Natural killer cell (primary cell): ENCODE measurements around the gene SUN3. TPM values are rescaled to one million over a fixed set of nuclear protein-coding genes. Genes with fewer than 3 reads are reported as not detected.

Source experiments
- ATAC-seq, 3 donors: fragments of 150-1000 bp in 2 of 3; fragments of 200-7000 bp in 1 of 3; cut with Tn5 transposase; 1 replicate in 1 of 3; 2 replicates in 2 of 3; pipeline ENCODE4 v1.10.0; 2021; ENCODE audit warnings: mild to moderate bottlenecking in 2 of 3, moderate library complexity in 2 of 3
- DNase-seq, 2 donors: peaks; one replicate each; pipeline versions ENCODE4 v3.0.0 to v3.0.0-alpha.2; 2013 to 2021; ENCODE audit warnings: mixed read lengths in 1 of 2
- H3K27ac ChIP-seq: one replicate; pipeline ENCODE4 v1.5.1; 2013; ENCODE audit warnings: mild to moderate bottlenecking, low read length
- H3K27me3 ChIP-seq: one replicate; pipeline ENCODE4 v1.6.1; 2013; ENCODE audit warnings: low read length; ENCODE audit not compliant: control insufficient read depth, insufficient read depth
- H3K36me3 ChIP-seq: one replicate; pipeline ENCODE4 v1.6.1; 2013; ENCODE audit warnings: low read length; ENCODE audit not compliant: control insufficient read depth, insufficient read depth
- H3K4me1 ChIP-seq: one replicate; pipeline ENCODE4 v1.6.1; 2013; ENCODE audit warnings: low read length; ENCODE audit not compliant: control insufficient read depth, insufficient read depth
- H3K4me3 ChIP-seq: one replicate; pipeline ENCODE4 v1.5.1; 2013; ENCODE audit warnings: low read length
- H3K9me3 ChIP-seq: one replicate; pipeline ENCODE4 v1.6.1; 2013; ENCODE audit warnings: low read length; ENCODE audit not compliant: control insufficient read depth, insufficient read depth
- H3K27ac Mint-ChIP-seq, 2 donors: one replicate each; pipeline ENCODE4 v1.8.0; 2022; ENCODE audit warnings: mild to moderate bottlenecking in 2 of 2, mixed read lengths in 2 of 2, moderate library complexity in 1 of 2
- H3K27me3 Mint-ChIP-seq, 2 donors: one replicate each; pipeline ENCODE4 v1.8.0; 2022; ENCODE audit warnings: low read depth in 2 of 2, mixed read lengths in 2 of 2
- H3K36me3 Mint-ChIP-seq: one replicate; pipeline ENCODE4 v1.8.0; 2022; ENCODE audit warnings: mixed read lengths
- H3K4me1 Mint-ChIP-seq, 2 donors: one replicate each; pipeline ENCODE4 v1.8.0; 2022; ENCODE audit warnings: mixed read lengths in 2 of 2
- H3K4me3 Mint-ChIP-seq: one replicate; pipeline ENCODE4 v1.8.0; 2022; ENCODE audit warnings: mild to moderate bottlenecking, moderate library complexity, mixed read lengths
- H3K9me3 Mint-ChIP-seq, 2 donors: one replicate each; pipeline ENCODE4 v1.8.0; 2022; ENCODE audit warnings: mixed read lengths in 2 of 2
- CTCF ChIP-seq: fragments of 200-600 bp; IDR thresholded peaks from one replicate; pipeline ENCODE4 v1.8.0; 2022; ENCODE audit warnings: antibody characterized with exemption
- WGBS: methylation state at CpG from one replicate; pipeline ENCODE4 v1.1.7; 2013; ENCODE audit warnings: missing lambda C conversion rate; ENCODE audit not compliant: insufficient coverage; 5-methylcytosine and 5-hydroxymethylcytosine counted together
- intact Hi-C: fragments of 100-400 bp; cut with micrococcal nuclease; formaldehyde crosslinking; loops from one replicate; pipeline ENCODE4 v1.14.2; 2022
- total RNA-seq, 4 donors: library from RNA; stranded (reverse); fragments of 120-200 nt in 1 of 4; gene quantifications; one replicate each; pipeline versions ENCODE4 v1.2.3 to v1.2.4, GENCODE V29; 2013 to 2022

Gene SUN3
- total RNA-seq, 3 donors from 2014 or later (not counting 1 experiment from before 2014, with no cell fraction given) = 1.3 TPM; not detected in 2

- intact Hi-C loops = no loop called here
- Histone ChIP-seq H3K4me3 (no peak overlapping the region), H3K27ac (no peak overlapping the region), H3K27me3 (no peaks in the 10 kb centered on the region), H3K9me3 (no peaks in the 10 kb centered on the region), H3K4me1 (no peaks in the 10 kb centered on the region), H3K36me3 (no peaks in the 10 kb centered on the region)
- Mint-ChIP-seq H3K4me1 (no peaks in the 10 kb centered on the region), H3K27ac (no peak overlapping the region), H3K27me3 (no peaks in the 10 kb centered on the region), H3K4me3 (no peak overlapping the region), H3K36me3 (no peaks in the 10 kb centered on the region), H3K9me3 (no peaks in the 10 kb centered on the region)
- no peak for ATAC-seq
- TF ChIP-seq CTCF = no peak
- 99% methylated on average over 7 of the region's 7 CpGs for WGBS
- DNase-seq = no peak
Observed at GRCh38 chr7:47947355-47947749, 81.6 kb downstream of the SUN3 start.

GRCh38 chr7:47946581-47947354 lies 82.1 kb downstream of the SUN3 start:
- no peaks in the 10 kb centered on the region for H3K27me3 ChIP-seq
- intact Hi-C loops = no loop called here
- no peaks in the 10 kb centered on the region for H3K9me3 Mint-ChIP-seq
- DNase-seq = no peak
- H3K4me1 ChIP-seq = no peaks in the 10 kb centered on the region
- H3K36me3 ChIP-seq = no peaks in the 10 kb centered on the region
- H3K4me3 Mint-ChIP-seq = no peak overlapping the region
- H3K9me3 ChIP-seq = no peaks in the 10 kb centered on the region
- H3K36me3 Mint-ChIP-seq = no peaks in the 10 kb centered on the region
- ATAC-seq = peak in 1 of 3 donors; percentile 37
- TF ChIP-seq CTCF = no peak
- no peak overlapping the region for H3K27ac Mint-ChIP-seq
- H3K4me1 Mint-ChIP-seq = no peaks in the 10 kb centered on the region
- H3K4me3 ChIP-seq = no peak overlapping the region
- 92% methylated on average over 7 of the region's 7 CpGs for WGBS
- no peak overlapping the region for H3K27ac ChIP-seq
- H3K27me3 Mint-ChIP-seq = no peaks in the 10 kb centered on the region

- Mint-ChIP-seq H3K4me1 (no peaks in the 10 kb centered on the region), H3K27me3 (no peaks in the 10 kb centered on the region), H3K27ac (no peak overlapping the region), H3K9me3 (no peaks in the 10 kb centered on the region), H3K4me3 (no peak overlapping the region), H3K36me3 (no peaks in the 10 kb centered on the region)
- peak; percentile 89 for TF ChIP-seq CTCF
- intact Hi-C loops = loop anchor here (1.0 kb wide), 2 partner anchors 165 to 209 kb away; no protein-coding TSS in a partner anchor
- H3K36me3 ChIP-seq = no peaks in the 10 kb centered on the region
- no peaks in the 10 kb centered on the region for H3K9me3 ChIP-seq
- no peak overlapping the region for H3K4me3 ChIP-seq
- WGBS = 48% methylated on average over 8 of the region's 8 CpGs
- DNase-seq = peak; percentile 65 to 81
- no peak overlapping the region for H3K27ac ChIP-seq
- H3K4me1 ChIP-seq = no peaks in the 10 kb centered on the region
- ATAC-seq = peak in 2 of 3 donors; percentile 29 to 66
- no peaks in the 10 kb centered on the region for H3K27me3 ChIP-seq
Observed at GRCh38 chr7:47945261-47946015, 83.5 kb downstream of the SUN3 start.
